Neural cell (in vitro differentiated cells): Measurements from ENCODE around the gene HOXA10. TPM values are rescaled to one million over a fixed set of nuclear protein-coding genes. Genes with fewer than 3 reads are reported as not detected.

ENCODE experiments used
- H2AFZ ChIP-seq: fragments of 200-600, 300-800 bp; sonication (generic), shearing (Covaris generic); 2 replicates; pipeline ENCODE4 v1.6.0; 2014; ENCODE audit warnings: low read depth, mild to moderate bottlenecking, antibody characterized with exemption, low read length, moderate library complexity
- H3F3A ChIP-seq: fragments of 200-600 bp; shearing (Covaris generic); 2 replicates; pipeline ENCODE4 v1.6.1; 2016; ENCODE audit warnings: mild to moderate bottlenecking, moderate library complexity, mixed read lengths, antibody characterized with exemption, low read length; ENCODE audit not compliant: insufficient read depth, poor library complexity, severe bottlenecking
- H3K27ac ChIP-seq: fragments of 200-600, 300-800 bp; sonication (generic), shearing (Covaris generic); 2 replicates; pipeline ENCODE4 v1.5.1; 2014; ENCODE audit warnings: mild to moderate bottlenecking, low read length, moderate library complexity
- H3K27me3 ChIP-seq: fragments of 300-800, 200-600 bp; sonication (generic), shearing (Covaris generic); 2 replicates; pipeline ENCODE4 v1.6.0; 2014; ENCODE audit warnings: mild to moderate bottlenecking, low read depth, low read length, moderate library complexity; ENCODE audit not compliant: insufficient read depth
- H3K36me3 ChIP-seq: fragments of 300-800, 200-600 bp; sonication (generic), shearing (Covaris generic); 2 replicates; pipeline ENCODE4 v1.5.1; 2014; ENCODE audit warnings: mild to moderate bottlenecking, antibody characterized with exemption, low read length, moderate library complexity; ENCODE audit not compliant: insufficient read depth
- H3K4me2 ChIP-seq: fragments of 300-800, 200-600 bp; sonication (generic), shearing (Covaris generic); 2 replicates; pipeline ENCODE4 v1.6.0; 2014; ENCODE audit warnings: mild to moderate bottlenecking, low read length
- H3K4me3 ChIP-seq: fragments of 300-800, 200-600 bp; sonication (generic), shearing (Covaris generic); 2 replicates; pipeline ENCODE4 v1.5.1; 2014; ENCODE audit warnings: mild to moderate bottlenecking, low read length, moderate library complexity
- H3K79me2 ChIP-seq: fragments of 200-600 bp; shearing (Covaris generic); replicated peaks from 2 replicates; pipeline ENCODE4 v1.6.0; 2014; ENCODE audit warnings: mild to moderate bottlenecking, low read length, moderate library complexity; ENCODE audit not compliant: insufficient read depth
- H3K9ac ChIP-seq: fragments of 300-800, 200-600 bp; sonication (generic), shearing (Covaris generic); 2 replicates; pipeline ENCODE4 v1.6.1; 2016; ENCODE audit warnings: mild to moderate bottlenecking, low read length, mixed read lengths
- H3K9me2 ChIP-seq: fragments of 200-600 bp; shearing (Covaris generic); 2 replicates; pipeline ENCODE4 v1.6.1; 2016; ENCODE audit warnings: mild to moderate bottlenecking, low read length, mixed read lengths; ENCODE audit not compliant: insufficient read depth
- H3K9me3 ChIP-seq: fragments of 200-600, 300-800 bp; sonication (generic), shearing (Covaris generic); 2 replicates; pipeline ENCODE4 v1.6.1; 2016; ENCODE audit warnings: mild to moderate bottlenecking, mixed run types, low read length, moderate library complexity, mixed read lengths
- H4K20me1 ChIP-seq: fragments of 200-600 bp; shearing (Covaris generic); 2 replicates; pipeline ENCODE4 v1.6.1; 2016; ENCODE audit warnings: mild to moderate bottlenecking, mixed run types; ENCODE audit not compliant: insufficient read depth
- EP300 ChIP-seq: fragments of 450-650 bp; conservative IDR thresholded peaks from 2 replicates; pipeline ENCODE4 v1.6.1; 2014; ENCODE audit warnings: antibody characterized with exemption, mild to moderate bottlenecking, moderate library complexity; ENCODE audit not compliant: poor library complexity, severe bottlenecking
- EZH2 ChIP-seq: fragments of 200-600, 300-800 bp; shearing (Covaris generic), sonication (generic); IDR thresholded peaks from 2 replicates; pipeline ENCODE4 v1.6.1; 2014; ENCODE audit warnings: antibody characterized with exemption, low read length, borderline replicate concordance, mild to moderate bottlenecking; ENCODE audit not compliant: insufficient read depth, poor library complexity, severe bottlenecking
- MXI1 ChIP-seq: fragments of 450-650 bp; conservative IDR thresholded peaks from 2 replicates; pipeline ENCODE4 v1.6.1; 2014; ENCODE audit warnings: antibody characterized with exemption, mild to moderate bottlenecking; ENCODE audit not compliant: poor library complexity, severe bottlenecking
- POLR2AphosphoS5 ChIP-seq: IDR thresholded peaks from 2 replicates; pipeline ENCODE4 v1.6.1; 2012
- RAD21 ChIP-seq: fragments of 450-650 bp; conservative IDR thresholded peaks from 2 replicates; pipeline ENCODE4 v1.6.1; 2014; ENCODE audit warnings: antibody characterized with exemption, mild to moderate bottlenecking, moderate library complexity
- SMC3 ChIP-seq: fragments of 450-650 bp; conservative IDR thresholded peaks from 2 replicates; pipeline ENCODE4 v1.6.1; 2014; ENCODE audit warnings: antibody characterized with exemption, mild to moderate bottlenecking, moderate library complexity; ENCODE audit not compliant: poor library complexity
- TAF1 ChIP-seq: IDR thresholded peaks from 2 replicates; pipeline ENCODE4 v1.6.1; 2012; ENCODE audit warnings: low read depth
- polyA plus RNA-seq: library from polyadenylated mRNA; depleted of rRNA; stranded (reverse); fragments of >200 nt; gene quantifications from 2 replicates; pipeline ENCODE4 v1.2.3, GENCODE V29; 2014
- TF ChIP-seq, protein P1 (sequence below): IDR thresholded peaks from 2 replicates; pipeline ENCODE4 v1.6.1; 2012; ENCODE audit warnings: borderline replicate concordance
- TF ChIP-seq, protein P2 (sequence below): fragments of 450-650 bp; IDR thresholded peaks from 2 replicates; pipeline ENCODE4 v1.5.1; 2014; ENCODE audit warnings: antibody characterized with exemption, mild to moderate bottlenecking, moderate library complexity; ENCODE audit not compliant: poor library complexity, severe bottlenecking

Gene HOXA10
- polyA plus RNA-seq, 1 donor from 2014 or later, result not detected

DNA sequence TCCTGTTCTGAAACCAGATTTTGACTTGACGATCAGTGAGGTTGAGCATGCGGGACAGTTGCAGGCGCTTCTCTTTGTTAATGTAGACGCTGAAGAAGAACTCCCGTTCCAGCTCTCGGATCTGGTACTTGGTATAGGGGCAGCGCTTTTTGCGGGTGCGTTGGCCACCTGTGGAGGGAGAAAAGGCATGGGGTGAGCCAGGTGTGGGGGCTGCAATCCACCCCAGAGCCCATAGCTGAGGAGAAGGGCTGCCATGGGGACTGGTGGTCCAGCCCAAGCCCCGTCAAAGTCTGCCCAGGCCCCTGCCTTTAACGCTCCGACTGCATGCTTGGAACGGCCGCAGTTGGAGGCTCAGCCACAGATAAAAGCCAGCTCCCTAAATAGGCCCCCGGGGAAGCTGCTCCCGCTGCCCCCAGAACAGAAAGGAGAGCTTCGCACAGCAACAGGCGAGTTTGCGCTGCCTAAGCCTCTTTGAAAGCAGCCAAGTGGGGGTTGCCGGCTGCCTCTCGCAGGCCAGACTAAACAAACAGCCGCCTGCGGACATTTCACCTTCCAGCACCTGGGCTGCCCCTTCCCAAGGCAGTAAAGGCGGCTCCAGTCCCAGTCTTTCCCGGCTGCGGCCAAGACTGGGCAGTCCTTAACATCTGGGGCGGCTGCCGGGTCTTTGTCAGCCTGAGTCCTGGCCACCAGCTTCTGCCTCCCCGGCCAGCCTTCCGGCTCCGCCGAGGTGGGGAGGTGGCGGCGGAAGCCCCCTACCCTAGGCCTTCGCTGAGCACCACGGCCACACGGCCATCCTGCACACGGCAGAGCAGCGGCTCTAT is 9.0 kb upstream of the HOXA10 start:
- Histone ChIP-seq H3K9ac (no peak overlapping the region), H3K9me3 (peaks cover 14% of the 10 kb centered on the region), H2AFZ (no peak overlapping the region), H4K20me1 (no peaks in the 10 kb centered on the region), H3K9me2 (no peaks in the 10 kb centered on the region), H3F3A (no peaks in the 10 kb centered on the region), H3K27ac (no peak overlapping the region), H3K79me2 (no peaks in the 10 kb centered on the region), H3K36me3 (no peaks in the 10 kb centered on the region), H3K4me2 (no peak overlapping the region), H3K4me3 (no peak overlapping the region), H3K27me3 (peaks cover 100% of the 10 kb centered on the region)
- TF ChIP-seq EZH2, result peak; percentile 84
- TF ChIP-seq, protein P1, sequence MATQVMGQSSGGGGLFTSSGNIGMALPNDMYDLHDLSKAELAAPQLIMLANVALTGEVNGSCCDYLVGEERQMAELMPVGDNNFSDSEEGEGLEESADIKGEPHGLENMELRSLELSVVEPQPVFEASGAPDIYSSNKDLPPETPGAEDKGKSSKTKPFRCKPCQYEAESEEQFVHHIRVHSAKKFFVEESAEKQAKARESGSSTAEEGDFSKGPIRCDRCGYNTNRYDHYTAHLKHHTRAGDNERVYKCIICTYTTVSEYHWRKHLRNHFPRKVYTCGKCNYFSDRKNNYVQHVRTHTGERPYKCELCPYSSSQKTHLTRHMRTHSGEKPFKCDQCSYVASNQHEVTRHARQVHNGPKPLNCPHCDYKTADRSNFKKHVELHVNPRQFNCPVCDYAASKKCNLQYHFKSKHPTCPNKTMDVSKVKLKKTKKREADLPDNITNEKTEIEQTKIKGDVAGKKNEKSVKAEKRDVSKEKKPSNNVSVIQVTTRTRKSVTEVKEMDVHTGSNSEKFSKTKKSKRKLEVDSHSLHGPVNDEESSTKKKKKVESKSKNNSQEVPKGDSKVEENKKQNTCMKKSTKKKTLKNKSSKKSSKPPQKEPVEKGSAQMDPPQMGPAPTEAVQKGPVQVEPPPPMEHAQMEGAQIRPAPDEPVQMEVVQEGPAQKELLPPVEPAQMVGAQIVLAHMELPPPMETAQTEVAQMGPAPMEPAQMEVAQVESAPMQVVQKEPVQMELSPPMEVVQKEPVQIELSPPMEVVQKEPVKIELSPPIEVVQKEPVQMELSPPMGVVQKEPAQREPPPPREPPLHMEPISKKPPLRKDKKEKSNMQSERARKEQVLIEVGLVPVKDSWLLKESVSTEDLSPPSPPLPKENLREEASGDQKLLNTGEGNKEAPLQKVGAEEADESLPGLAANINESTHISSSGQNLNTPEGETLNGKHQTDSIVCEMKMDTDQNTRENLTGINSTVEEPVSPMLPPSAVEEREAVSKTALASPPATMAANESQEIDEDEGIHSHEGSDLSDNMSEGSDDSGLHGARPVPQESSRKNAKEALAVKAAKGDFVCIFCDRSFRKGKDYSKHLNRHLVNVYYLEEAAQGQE, result no peak

DNA sequence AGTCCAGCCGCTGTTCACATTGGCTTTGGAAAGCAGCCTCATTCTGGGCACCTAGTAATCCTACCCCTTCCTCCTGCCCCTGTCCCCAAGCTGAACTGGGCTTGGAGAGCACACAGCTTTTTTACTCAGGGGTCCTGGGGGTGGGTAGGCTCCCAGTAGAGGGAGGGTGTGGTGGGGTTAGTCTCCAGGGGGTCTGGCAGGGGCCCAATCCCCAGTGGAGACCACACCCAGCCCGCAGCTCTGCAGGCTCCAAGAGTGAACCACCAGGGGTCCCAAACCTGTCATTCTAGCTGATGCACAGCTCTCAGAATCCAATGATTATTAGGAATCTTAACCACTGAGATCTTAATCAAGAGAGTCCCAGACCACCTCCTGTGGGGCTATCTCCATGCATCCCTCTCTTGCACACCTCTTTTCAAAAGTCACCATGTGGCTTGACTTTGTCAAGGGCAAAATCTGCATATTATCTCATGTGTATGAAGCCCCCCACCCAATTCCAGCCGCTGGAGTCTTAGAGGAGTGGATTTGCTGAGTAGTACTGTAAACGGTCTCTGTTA is 8.2 kb upstream of the HOXA10 start:
- H3K9me3 ChIP-seq, result peaks cover 14% of the 10 kb centered on the region
- no peaks in the 10 kb centered on the region for H3F3A ChIP-seq
- H3K27me3 ChIP-seq, result peaks cover 100% of the 10 kb centered on the region
- TF ChIP-seq TAF1, result no peak
- TF ChIP-seq SMC3, result no peak
- H3K27ac ChIP-seq, result no peak overlapping the region
- H3K79me2 ChIP-seq, result no peaks in the 10 kb centered on the region
- H3K4me3 ChIP-seq, result no peak overlapping the region
- H3K9me2 ChIP-seq, result no peaks in the 10 kb centered on the region
- no peak overlapping the region for H3K4me2 ChIP-seq
- H3K36me3 ChIP-seq, result no peaks in the 10 kb centered on the region
- H3K9ac ChIP-seq, result no peak overlapping the region
- H4K20me1 ChIP-seq, result no peaks in the 10 kb centered on the region
- H2AFZ ChIP-seq, result no peak overlapping the region

DNA sequence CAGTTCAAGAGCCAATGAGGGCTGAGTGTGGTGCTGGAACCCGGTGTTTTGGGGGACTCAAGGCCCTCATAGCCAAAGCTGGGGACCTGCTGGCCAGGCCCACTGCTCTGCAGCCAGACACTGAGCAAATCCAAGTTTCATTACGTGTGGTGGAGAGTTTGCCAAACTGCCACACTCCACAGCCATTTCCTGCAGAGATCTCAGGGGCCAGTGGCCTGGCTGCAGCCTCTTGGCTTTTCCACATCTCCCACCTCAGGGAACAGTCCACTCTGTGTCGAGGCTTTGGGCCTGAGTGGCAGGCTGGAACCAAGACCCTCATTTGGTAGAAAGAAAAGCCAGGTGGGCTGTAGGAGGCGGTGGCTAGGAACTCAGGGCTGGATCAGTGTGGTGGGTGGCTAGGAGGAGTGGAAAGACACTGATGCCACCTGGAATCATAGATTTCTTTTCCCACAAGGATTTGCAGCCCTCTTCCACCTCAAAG is 7.7 kb upstream of the HOXA10 start:
- H3K36me3 ChIP-seq, result no peaks in the 10 kb centered on the region
- H4K20me1 ChIP-seq, result no peaks in the 10 kb centered on the region
- H3K4me3 ChIP-seq, result no peak overlapping the region
- no peaks in the 10 kb centered on the region for H3K9me2 ChIP-seq
- no peak overlapping the region for H3K27ac ChIP-seq
- H3K9me3 ChIP-seq, result peaks cover 14% of the 10 kb centered on the region
- peaks cover 100% of the 10 kb centered on the region for H3K27me3 ChIP-seq
- TF ChIP-seq POLR2AphosphoS5 (no peak), RAD21 (no peak), SMC3 (no peak), EZH2 (no peak), EP300 (no peak), TAF1 (no peak), MXI1 (no peak)
- TF ChIP-seq, protein P1, result no peak
- TF ChIP-seq, protein P2, sequence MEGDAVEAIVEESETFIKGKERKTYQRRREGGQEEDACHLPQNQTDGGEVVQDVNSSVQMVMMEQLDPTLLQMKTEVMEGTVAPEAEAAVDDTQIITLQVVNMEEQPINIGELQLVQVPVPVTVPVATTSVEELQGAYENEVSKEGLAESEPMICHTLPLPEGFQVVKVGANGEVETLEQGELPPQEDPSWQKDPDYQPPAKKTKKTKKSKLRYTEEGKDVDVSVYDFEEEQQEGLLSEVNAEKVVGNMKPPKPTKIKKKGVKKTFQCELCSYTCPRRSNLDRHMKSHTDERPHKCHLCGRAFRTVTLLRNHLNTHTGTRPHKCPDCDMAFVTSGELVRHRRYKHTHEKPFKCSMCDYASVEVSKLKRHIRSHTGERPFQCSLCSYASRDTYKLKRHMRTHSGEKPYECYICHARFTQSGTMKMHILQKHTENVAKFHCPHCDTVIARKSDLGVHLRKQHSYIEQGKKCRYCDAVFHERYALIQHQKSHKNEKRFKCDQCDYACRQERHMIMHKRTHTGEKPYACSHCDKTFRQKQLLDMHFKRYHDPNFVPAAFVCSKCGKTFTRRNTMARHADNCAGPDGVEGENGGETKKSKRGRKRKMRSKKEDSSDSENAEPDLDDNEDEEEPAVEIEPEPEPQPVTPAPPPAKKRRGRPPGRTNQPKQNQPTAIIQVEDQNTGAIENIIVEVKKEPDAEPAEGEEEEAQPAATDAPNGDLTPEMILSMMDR, result no peak
- no peaks in the 10 kb centered on the region for H3F3A ChIP-seq
- H3K4me2 ChIP-seq, result no peak overlapping the region
- H3K9ac ChIP-seq, result no peak overlapping the region
- no peak overlapping the region for H2AFZ ChIP-seq
- no peaks in the 10 kb centered on the region for H3K79me2 ChIP-seq
